HG02571 (cell line): ENCODE data around the gene G6PD.
"Not testable (repeated sequence)": the region's sequence is repeated elsewhere in the genome, so short reads cannot be mapped to it uniquely, and the experiment has no call there.

Experiments
- ATAC-seq: cut with Tn5 transposase; IDR thresholded peaks from one replicate; pipeline ENCODE4 v1.9.1; 2021; ENCODE audit warnings: mild to moderate bottlenecking, moderate library complexity; ENCODE audit not compliant: unreplicated experiment

The G6PD gene

DNA sequence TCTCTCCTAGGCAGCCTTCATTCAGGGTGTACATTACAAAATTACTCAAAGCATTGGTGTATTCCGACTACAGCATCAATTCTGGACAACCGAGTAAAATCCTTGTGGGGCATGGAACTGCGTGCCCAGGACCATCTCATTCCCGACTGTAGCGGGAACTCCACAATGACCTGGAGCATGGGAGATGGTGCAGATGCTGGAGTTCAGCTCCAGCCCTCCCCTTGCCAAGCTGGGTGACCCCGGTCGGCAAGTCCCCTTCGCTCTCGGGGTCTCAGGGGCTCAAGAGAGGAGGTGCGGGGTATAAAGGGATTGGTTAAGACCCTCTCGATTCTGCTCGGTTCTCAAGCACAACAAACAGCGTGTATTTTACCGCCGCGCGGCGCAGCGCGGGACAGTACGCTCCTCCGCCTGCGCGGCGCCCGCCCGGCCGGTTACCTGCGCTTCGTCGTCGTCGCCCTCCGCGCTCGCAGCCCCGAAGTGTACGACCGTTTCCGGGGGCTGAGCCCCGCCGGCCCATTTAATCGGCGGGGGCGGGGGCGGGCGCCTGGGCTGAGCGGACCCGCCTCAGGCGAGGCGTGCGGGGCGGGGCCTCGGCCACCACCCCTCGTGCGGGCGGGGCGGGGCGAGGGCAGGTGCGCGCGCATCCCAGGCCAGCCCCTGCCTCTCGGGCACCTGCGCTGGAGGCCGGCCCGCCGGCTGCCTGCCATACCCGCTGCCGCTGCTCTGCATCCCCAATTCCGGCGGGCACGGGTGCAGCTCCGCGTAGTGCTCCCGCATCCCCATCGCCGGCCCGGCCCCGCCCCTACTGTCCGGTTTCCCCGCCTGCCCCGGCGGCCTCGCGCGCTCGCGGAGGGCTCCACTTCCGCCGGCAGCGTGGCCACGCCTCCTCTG, at the start of gene G6PD:
Gene G6PD (minus strand): TSS at position 493 of the 891 bp plus-strand sequence. CDS start 691 bp downstream, outside the sequence.
- ATAC-seq: peak; percentile 38

- no peak for ATAC-seq
Observed at GRCh38 chrX:154595559-154596249, 49.1 kb upstream of the G6PD start.

- no peak for ATAC-seq
Observed at GRCh38 chrX:154594491-154594890, 47.8 kb upstream of the G6PD start.

GRCh38 chrX:154593201-154593600, 46.6 kb upstream of the G6PD start:
- no peak for ATAC-seq

DNA sequence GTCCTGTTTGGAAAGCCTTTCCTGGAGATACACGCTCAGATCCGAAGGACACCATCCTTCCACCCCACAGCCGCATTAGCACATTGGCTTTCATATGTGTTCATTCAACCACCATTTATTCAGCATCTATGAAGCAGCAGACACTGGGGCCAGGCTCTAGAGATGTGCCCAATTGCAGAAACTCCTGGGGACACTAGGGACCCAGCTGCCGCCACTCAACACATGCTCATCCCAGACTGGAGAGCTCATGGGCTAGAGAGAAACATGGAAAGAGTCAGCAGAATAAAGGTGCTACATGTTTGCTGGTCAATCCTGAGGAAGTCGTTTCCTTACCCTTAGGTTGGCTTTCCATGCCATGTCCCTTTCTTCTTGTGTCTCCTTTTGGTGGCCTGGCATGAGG, 45.9 kb upstream of the G6PD start:
- ATAC-seq: no peak

GRCh38 chrX:154590415-154590814, 43.8 kb upstream of the G6PD start:
- not testable (repeated sequence) for ATAC-seq

DNA sequence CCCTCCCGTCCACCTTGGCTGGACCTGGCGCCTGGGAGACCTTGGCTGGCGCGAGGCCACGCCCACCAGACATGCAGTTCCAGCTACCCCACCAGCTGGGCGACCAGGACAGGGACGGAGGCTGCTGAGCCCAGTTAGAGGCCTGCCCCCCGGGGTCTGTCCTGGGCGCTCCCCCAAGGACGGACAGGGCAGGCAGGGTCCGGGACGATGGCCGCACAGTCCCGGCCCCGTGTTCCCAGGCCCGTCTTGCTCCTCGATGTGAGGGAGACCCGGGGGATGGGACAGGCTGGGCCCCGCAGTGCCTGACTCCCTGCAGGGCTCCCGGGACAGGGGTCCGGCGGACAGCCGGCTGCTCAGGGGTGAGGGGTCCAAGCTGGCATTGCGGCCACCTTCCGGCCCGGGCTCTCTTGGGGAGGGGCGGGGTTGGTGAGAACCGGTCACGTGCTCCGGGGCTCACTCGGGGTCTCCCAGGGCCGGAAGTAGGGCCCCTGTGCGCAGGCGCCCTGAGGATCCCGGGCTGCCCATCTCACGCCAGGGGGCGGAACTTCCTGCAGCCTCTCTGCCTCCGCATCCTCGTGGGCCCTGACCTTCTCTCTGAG, 38.0 kb upstream of the G6PD start, which contains the start of gene CTAG1A:
Gene CTAG1A (plus strand): TSS at position 549 of the 599 bp plus-strand sequence. CDS start 74 bp downstream, outside the sequence.
- not testable (repeated sequence) for ATAC-seq

GRCh38 chrX:154582994-154583393, 36.3 kb upstream of the G6PD start:
- ATAC-seq: not testable (repeated sequence)

- ATAC-seq: not testable (repeated sequence)
Observed at GRCh38 chrX:154575076-154575475, 28.4 kb upstream of the G6PD start.

DNA sequence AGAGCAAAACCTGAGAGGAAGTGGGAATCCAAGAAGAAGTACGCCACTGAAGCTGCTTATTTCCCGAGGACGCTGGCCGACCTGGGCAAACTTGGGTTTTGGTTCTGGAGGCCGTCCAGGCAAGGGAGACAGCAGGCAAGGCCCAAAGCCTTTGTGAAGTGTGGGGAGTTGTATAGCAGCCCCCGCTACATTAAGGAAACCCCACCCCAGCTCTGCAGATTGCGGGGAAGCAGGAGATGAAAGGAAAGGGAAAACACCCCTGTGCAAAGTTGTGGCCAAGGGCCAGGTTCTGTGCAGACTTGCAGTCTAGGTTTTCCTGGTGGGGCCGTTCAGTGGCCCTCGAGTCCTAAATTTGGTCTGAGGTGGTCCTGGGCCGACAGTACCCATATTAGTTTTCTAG, 26.4 kb upstream of the G6PD start:
- not testable (repeated sequence) for ATAC-seq

- not testable (repeated sequence) for ATAC-seq
Observed at GRCh38 chrX:154570361-154570760, 23.7 kb upstream of the G6PD start.

GRCh38 chrX:154562295-154562694, 15.6 kb upstream of the G6PD start:
- ATAC-seq: not testable (repeated sequence)

DNA sequence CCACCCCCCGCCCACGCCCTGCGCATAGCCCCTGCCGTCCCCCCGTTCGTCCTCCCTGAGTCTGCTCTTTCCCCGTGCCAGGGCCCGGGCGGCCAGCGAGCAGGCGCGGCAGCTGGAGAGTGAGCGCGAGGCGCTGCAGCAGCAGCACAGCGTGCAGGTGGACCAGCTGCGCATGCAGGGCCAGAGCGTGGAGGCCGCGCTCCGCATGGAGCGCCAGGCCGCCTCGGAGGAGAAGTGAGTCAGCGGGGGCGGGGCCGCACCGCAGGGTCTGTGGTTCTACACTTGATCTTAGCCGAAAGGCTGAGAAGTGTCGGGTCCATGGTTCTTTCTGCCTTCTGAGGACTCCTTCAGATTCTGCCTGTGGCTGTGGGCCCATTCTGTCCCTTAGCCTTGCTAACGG, 13.7 kb upstream of the G6PD start:
- not testable (repeated sequence) for ATAC-seq

DNA sequence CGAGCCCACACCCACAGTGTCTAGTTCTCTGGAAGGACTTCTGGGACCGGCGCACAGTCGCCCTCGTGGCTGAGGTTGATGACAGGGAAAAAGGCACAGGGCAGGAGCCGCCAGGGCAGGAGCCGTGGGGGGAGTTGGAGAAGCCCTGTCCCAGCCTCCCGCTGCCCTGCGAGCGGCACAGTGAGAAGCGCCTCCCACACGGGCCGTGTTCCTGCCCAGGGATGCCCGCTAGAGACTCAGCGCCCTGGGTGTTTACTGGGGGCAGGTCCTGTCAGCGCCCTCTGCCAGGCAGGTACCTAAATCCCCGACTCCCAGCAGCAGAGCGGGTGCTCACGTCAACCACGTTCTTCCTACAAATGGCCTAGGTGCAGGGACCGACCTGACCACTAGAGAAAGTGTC, 12.2 kb upstream of the G6PD start:
- ATAC-seq: not testable (repeated sequence)

DNA sequence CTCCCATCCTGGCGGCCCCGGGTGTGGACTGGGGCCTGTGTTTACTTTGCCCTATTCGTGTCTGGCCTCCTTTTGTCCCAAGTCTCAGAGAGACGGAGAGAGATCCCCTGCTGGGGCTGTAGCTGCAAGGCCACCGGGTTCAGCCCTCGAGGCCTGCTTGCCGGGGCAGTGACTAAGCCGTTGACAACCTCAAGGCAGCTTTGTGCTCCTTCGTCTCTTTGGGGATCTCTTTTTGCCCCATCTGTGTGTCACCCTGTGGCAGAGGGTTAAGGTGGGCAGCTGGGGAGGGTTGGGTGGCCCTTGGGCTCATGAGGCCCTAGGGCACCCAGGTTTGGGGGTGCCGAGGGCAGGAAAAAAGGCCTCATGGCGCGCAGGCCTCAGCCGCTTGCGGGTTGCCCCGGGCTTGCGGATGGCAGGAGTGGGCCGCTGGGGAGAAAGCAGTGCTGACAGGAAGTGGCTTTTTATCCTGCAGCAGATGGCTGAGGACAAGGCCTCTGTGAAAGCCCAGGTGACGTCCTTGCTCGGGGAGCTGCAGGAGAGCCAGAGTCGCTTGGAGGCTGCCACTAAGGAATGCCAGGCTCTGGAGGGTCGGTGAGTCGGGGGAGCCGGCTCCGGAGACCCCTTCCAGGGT, 11.5 kb upstream of the G6PD start:
- ATAC-seq: not testable (repeated sequence)

DNA sequence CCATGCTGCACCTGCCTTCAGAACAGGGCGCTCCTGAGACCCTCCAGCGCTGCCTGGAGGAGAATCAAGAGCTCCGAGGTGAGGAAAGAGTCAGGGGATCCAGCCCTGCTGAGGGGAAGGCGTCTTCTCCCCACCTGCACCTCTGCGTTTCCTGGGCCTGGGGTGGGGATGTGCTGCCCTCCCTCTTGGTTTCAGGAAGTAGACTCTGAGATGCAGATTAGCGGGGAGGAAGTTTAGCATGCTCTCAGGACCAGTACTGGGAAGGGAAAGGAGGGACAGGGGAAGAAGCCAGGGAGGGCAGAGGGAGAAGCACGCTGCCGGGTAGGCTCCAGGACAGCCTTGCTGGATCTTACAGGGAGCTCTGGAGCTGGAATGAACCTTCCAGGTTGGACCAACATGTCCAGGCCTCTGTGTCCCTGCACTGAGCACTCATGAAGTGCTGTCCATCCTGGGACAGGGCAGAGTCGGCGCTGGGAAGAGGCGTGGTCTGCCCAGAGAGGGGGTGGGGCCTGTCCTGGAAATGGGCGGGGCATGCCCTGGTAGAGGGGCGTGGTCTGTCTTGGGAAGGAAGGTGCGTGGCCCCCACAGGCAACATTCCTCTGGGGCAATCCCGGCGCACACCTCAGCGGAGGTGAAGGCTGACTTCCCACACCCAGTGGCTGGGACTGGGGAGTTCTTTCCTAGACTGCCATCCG, 5.6 kb upstream of the G6PD start:
- not testable (repeated sequence) for ATAC-seq

DNA sequence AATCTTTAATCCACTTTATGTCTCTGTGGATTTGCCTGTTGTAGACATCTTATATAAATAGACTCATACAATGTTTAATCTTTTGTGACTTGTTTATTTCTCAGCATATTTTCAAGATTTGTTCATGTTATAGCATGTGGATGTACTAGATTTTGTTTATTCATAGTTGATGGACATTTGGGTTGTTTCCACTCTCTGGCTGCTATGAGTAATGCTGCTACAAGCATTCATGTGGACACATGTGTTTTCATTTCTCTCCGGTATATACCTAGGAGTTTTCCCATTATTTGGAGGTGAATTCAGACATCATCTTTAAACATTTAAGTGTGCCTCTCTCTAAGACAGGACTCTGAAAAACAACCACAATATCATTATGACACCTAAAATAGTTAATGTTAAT, 3.1 kb upstream of the G6PD start:
- no peak for ATAC-seq

DNA sequence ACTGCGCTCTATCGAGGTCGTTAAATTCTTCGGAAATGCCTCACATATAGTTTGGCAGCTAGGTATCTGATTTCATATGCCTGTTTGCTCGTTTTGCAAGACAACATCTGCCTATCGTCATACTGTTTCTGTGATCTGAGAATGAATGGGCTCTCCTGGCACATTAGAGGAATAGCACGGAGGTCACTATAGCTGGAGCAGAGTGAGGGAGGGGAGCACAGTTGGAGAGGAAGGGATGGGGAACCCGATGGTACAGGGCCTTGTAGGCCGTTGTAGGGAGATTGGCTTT, 1.3 kb upstream of the G6PD start:
- no peak for ATAC-seq

DNA sequence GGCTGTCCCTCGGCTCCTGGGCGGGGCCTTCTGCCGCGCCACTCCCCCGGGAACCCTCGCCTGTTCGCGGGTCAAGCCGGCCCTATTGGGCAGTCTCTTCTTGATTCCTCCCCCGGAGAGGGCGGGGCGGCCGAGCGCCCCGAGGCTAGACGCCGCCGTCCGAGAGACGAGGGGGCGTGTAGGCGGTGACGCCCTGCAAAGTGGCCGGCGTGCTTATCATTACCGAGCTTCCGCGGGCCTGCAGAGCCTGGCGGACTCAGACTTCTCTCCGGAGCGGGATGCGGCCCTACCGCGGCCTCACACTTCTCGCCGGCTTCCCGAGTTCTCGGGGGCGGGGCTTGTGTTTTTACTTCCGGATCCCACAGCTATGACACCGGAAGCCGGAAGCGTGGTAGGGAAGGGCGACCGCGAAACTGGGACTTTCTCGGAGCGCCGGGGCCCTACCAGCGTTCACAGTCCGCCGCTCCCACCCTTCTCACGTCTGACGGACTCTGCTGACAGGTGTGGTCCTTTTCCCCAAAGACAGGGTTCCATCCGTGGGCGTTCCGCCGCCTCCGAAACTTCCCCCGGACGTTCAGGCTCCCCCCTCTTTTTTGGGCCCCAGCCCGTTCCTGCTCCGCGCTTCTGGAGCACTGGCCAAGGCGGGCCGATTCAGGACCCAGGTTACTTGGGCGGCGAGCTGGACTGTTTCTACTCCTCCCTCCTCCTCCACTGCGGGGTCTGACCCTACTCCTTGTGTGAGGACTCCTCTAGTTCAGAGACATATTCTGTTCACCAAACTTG, 790 bp upstream of the G6PD start, which contains the start of gene IKBKG:
Gene IKBKG (plus strand): TSS at position 376 of the 783 bp plus-strand sequence. CDS start 4,383 bp downstream, outside the sequence.
- peak; percentile 77 for ATAC-seq
